T-helper 2 cell treated with Interferon-gamma antibody and Interleukin-4, amounts not matched to agents 100 ng/mL and 5 ng/mL, for 36 hours (primary cell): ENCODE results near the gene PDE7B. TPM values are rescaled to one million over a fixed set of nuclear protein-coding genes. Genes with fewer than 3 reads are reported as not detected.
"Not testable (repeated sequence)": the region's sequence is repeated elsewhere in the genome, so short reads cannot be mapped to it uniquely, and the experiment has no call there.

Source experiments
- intact Hi-C: fragments of 100-400 bp; cut with micrococcal nuclease; formaldehyde crosslinking; loops from one replicate; pipeline ENCODE4 v1.15.1; 2023
- total RNA-seq: library from RNA; stranded (reverse); gene quantifications from 2 replicates; pipeline ENCODE4 v1.2.3, GENCODE V29; 2022

Gene PDE7B
- total RNA-seq, 1 donor from 2014 or later = 13.5 TPM

DNA sequence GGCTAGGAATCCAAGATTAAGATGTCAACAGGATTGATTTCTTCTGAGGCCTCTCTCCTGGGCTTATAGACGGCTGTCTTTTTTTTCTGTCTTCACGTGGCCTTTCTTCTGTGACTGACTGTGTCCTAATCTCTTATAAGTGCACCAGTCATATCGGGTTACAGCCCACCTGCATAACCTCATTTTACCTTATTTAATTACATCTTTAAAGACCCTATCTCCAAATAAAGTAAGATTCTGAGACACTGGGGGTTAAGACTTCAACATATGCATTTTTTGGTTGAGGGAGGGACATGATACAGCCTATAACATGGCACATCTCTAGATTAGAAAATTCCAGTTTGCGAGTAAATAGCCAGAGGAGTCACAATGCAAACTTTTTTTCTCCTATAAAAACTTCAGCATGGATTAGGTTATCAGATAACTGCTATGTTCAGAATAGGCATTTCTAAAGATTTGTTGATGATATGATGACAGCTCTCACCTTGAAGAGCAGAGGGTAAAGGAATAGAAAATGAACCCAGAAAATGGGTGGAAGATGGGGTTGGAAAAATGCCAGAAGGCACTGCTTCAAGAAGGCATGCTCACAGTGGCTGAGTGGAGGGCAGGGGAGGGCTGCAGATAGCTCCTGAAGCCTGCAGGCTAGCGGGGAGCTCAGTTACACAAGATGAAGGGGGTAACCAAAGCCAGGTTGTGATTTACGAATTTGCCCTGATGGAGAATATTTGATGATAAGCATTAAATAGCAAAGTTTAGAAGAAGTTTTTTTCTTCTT, 8.7 kb upstream of the PDE7B start:
- intact Hi-C loops = no loop called here

DNA sequence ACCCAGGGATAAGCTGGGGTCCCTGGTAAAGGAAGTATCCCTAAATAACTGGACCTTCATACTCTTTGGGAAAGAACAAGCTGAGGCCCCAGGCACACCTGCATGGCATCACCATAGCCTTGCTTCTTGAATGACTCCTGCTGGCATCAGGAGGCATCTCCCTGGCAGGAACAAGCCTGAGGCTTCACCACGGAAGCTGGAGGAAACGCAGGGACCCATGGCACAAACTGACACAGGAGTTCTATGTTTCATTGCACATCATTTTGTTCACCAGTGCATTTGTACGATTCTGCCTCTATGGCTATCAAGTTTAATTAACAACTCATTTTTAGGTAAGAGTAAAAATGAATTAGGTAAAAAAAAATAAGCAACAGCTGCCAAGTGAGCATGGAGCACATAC, 619 bp upstream of the PDE7B start:
- intact Hi-C loops = loop anchor here (1.0 to 5.0 kb wide), 3 partner anchors 284 to 354 kb away; partner anchors contain the start of gene AHI1

DNA sequence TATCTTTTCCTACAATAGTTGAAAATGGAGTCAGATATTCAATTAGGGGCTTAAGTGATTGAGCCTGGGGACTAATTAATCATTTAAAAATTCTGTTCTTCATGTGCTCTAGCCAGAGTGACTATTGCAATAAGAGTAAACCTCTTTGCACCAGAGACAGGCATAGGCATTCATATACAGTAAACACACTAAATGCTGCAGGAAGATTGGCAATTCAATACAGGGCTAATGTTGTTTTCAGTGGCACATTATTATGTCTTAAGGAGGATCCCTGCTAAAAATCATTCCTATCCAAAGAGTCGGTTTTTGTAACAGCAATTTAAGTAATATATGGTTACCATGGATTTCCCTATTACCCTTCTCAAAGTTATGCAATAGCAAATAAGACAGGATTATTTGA, 1.2 kb downstream of the PDE7B start:
- intact Hi-C loops = loop anchor here (1.0 to 5.0 kb wide), 3 partner anchors 28 to 285 kb away; no protein-coding TSS in a partner anchor

DNA sequence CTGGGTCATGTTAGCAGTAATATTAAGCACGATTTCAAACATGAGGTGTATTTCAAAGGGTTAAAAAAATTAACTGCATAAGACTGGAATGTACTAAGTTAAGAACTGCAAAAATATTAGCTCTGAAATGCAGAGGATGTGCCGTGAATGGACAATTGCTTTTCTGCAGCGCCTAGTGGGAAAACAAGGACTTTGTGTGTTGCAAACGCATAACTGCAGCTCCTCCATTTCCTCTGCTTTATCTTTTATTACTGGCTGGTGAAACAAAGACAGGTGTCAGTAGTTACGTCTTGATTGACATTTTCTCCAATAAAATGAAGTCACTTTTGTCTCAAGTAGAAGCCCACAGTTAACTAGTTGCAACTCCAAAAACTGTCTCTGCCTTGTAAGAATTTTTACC, 1.7 kb downstream of the PDE7B start:
- intact Hi-C loops = loop anchor here (2.0 to 5.0 kb wide), 2 partner anchors 56 to 286 kb away; no protein-coding TSS in a partner anchor

- intact Hi-C loops = loop anchor here (2.0 to 5.0 kb wide), 2 partner anchors 55 to 287 kb away; no protein-coding TSS in a partner anchor
These were observed 2.5 kb downstream of the PDE7B start for GRCh38 chr6:135853986-135854385.

GRCh38 chr6:135854799-135855198, 3.3 kb downstream of the PDE7B start:
- intact Hi-C loops = loop anchor here (5.0 kb wide), 1 partner anchor 287 kb away; no protein-coding TSS in a partner anchor

DNA sequence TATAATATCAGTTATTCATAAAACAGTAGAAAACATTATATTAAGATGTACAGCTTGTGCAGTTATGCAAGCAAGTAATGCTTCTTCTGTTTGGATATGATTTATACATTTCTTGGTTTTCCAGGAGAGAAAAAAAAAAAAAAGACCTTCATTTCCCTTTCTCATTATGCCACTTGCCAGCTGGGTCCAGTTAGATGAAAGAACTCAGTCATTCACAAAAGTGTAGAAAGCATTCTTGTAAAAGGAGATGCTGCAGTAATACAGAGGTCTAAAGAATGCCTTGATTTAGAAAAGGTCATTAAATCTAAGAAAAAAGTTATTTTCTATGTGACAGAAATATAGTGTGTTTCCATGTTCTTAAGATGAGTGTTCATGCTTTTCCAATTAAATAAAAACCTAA, 7.4 kb downstream of the PDE7B start:
- intact Hi-C loops = no loop called here

DNA sequence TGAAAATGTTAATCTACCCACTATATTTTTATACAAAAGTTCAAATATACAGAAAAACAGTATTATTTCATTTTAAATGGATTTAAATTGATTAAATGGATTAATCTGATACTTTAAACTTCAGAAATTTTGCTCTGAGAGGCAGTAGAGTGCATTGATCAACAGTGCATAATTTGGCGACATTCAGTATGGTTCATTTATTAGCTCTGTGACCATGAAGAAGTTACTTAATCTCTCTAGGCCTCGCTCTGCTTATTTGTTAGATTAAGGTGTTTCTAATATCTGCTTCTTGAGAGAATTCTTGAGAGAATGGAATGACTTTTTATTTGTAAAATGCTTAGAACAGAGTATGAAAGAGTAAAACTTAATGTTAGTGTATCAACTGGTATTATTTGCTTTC, 8.9 kb downstream of the PDE7B start:
- intact Hi-C loops = no loop called here

- intact Hi-C loops = no loop called here
These were observed 9.7 kb downstream of the PDE7B start for GRCh38 chr6:135861189-135861588.

DNA sequence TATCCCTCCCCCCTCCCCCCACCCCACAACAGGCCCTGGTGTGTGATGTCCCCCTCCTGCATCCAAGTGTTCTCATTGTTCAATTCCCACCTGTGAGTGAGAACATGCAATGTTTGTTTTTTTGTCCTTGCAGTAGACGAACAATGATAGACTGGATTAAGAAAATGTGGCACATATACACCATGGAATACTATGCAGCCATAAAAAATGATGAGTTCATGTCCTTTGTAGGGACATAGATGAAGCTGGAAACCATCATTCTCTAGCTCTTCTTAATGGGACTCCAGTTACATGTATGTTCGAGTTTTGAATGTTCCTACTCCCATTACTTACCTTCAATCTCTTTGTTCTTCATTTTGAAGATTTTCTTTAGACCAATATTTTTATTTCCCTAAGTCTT, 13.4 kb downstream of the PDE7B start:
- intact Hi-C loops = not testable (repeated sequence)

GRCh38 chr6:135866445-135867123, 15.1 kb downstream of the PDE7B start:
- intact Hi-C loops = no loop called here

DNA sequence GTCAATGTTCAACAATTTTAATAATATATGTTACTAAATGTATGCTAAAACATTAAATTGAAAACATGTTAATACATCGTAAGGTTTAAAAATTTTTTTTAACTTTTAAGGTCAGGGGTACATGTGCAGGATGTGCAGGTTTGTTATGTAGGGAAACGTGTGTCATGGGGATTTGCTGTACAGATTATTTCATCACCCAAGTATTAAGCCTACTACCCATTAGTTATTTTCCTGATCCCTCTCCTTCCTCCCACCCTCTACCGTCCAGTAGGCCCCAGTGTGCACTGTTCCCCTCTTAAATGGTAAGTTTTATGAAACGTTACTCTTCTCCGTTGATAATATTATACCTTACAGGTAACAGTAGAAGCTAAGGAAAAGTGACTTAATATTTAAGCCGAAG, 15.8 kb downstream of the PDE7B start:
- intact Hi-C loops = no loop called here

- intact Hi-C loops = no loop called here
These were observed 18.4 kb downstream of the PDE7B start for GRCh38 chr6:135869857-135870256.

- intact Hi-C loops = no loop called here
These were observed 19.2 kb downstream of the PDE7B start for GRCh38 chr6:135870722-135871121.

DNA sequence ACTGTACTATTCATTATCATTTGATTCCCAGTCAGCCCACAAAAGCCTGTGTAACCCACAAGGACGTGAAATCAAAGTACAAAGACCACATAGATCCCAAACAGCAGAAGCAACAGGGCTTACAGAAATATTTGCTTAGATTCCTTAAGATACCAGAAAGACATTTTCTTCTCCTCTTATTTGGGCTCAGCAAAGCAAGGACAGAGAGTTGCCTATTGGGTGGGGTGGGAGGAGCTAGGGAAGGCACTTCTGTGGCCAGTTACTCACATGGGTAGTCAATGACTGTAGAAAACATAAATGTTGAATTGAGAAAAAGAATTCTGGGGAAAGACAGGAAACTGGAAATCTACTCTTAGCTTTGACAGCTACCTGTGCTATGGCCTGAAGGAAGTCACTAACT, 19.8 kb downstream of the PDE7B start:
- intact Hi-C loops = no loop called here

- intact Hi-C loops = no loop called here
These were observed 20.4 kb downstream of the PDE7B start for GRCh38 chr6:135871878-135872277.

DNA sequence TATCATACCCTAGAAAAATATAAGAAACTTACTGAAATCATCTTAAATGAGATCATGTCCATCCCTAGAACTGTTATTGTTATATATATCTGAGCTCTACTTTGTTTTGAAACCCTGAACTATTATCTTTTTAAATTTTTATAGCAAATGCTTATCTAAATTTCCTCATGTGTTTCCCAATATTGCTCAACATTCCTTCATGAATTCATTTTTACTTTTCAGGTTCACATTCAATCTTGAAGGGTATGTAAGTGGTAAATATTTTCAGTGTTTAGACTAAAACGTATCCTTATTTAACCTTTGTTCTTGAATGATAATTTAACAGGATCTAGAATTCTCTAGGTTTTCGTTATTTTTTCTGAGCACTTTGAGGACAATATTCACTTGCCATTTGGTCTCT, 23.9 kb downstream of the PDE7B start:
- intact Hi-C loops = no loop called here

GRCh38 chr6:135876058-135876457, 24.6 kb downstream of the PDE7B start:
- intact Hi-C loops = no loop called here

- intact Hi-C loops = no loop called here
These were observed 26.2 kb downstream of the PDE7B start for GRCh38 chr6:135877666-135878065.

DNA sequence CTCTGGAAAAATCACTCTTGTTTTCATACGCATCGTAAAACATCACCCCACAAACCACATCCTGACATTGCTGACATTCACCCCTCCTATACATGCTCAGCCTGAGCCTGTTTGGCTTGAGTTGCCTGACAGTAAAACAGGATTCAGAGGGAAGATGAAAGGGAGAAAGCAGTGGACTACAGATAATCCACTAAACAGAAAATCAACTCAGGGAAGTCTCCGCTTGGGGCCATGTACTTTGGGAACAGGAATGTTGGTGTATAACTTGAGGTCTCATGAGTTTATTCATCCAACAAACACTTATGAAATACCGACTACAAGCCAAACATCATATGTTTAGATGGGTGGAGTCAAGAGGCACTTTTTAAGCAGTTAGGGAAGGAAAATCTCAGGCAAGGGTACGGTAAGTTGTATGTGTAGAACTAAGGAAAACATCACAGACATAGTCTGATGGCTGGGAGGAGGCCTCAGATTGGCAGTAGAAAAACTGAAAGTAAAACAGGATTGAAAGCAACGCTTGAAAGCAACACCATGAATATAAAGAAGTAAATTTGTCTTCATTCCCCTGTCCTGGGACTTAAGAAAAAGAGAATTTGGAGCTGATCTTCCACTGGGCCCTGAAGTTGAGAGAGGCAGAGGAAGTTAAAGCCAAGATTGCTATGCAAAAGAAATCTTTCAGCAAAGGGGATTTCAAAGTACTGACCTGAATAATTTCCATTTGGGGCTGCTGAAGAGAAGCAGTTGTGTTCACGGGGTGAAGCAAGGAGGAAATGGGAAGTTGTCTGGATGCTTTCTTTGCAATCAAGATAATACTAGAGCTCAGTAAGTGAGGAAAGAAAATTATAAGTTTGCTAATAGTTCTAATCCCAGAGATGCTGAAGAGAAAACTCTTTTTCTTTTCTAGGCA, 28.8 kb downstream of the PDE7B start:
- intact Hi-C loops = loop anchor here (1.0 to 2.0 kb wide), 5 partner anchors 28 to 409 kb away; partner anchors contain the start of gene BCLAF1

- intact Hi-C loops = no loop called here
These were observed 31.5 kb downstream of the PDE7B start for GRCh38 chr6:135883045-135883444.
